Left hindlimb (tissue), 1 donor: ENCODE measurements around the gene LRRTM4.
"Not testable (repeated sequence)": the region's sequence is repeated elsewhere in the genome, so short reads cannot be mapped to it uniquely, and the experiment has no call there.

Experiments
- DNase-seq: peaks from one replicate; pipeline ENCODE4 v3.0.0-alpha.2; 2018

LRRTM4 gene

GRCh38 chr2:77309725-77310124 is 212.5 kb downstream of the LRRTM4 start:
- DNase-seq: no peak

DNA sequence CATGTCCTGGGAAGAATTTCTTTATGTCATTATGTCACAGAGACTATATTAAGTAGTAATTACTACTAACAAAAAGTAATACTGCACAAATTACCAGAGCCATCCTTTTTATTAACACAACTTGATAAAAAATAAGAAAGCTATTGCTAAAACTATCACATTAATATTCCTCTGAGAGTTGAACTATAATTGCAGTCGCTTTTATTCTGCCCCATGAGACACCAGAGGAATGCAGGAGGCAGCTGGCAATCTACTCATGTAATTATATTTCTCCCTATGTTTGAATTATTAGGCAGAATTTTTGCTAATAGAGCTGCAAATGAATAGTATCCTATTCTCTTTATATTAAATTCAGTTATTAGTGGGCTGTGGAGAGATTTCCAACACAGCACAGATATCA is 220.7 kb downstream of the LRRTM4 start:
- DNase-seq: no peak

DNA sequence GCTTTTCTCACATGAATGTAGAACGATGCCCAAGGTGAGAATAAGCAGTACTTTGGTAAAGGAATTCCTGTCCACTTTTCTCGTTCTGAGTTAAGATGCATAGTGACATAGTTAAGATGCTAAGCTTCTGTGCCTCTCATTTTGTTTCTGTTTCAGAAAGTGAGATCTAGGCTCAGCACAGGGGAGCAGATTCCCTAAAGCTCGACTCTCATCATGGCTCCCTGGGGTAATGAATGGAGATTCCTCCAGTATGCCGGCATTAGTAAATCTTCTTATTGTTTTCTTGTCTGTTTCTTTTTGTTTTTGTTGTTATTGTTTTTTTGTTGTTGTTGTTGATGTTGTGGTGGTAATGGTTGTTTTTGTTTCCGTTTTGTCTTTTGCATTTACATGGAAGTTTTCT is 225.4 kb downstream of the LRRTM4 start:
- no peak for DNase-seq

GRCh38 chr2:77294474-77294873 is 227.7 kb downstream of the LRRTM4 start:
- no peak for DNase-seq

- no peak for DNase-seq
Measured at GRCh38 chr2:77284353-77284752, 237.8 kb downstream of the LRRTM4 start.

DNA sequence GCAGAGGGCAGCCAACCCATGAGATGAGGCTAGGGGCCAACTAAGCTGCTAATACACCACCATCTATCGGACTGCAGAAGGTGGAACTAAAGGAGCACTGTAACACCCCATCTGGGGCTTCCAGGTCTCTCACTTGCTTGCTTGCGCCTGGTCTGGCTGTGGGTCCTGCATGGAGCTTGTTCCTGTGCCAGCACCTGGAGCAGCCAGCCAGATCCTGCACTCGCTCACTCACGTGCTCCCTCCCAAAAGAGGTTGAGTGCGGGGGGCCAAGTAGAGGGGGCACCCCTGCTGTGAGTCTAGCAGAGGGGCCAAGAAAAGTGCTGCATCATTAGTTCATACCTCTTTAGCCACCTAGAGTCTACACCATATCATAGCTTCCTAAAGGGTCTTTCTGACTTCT is 250.9 kb downstream of the LRRTM4 start:
- DNase-seq: no peak

GRCh38 chr2:77270433-77270832 is 251.7 kb downstream of the LRRTM4 start:
- DNase-seq: no peak

DNA sequence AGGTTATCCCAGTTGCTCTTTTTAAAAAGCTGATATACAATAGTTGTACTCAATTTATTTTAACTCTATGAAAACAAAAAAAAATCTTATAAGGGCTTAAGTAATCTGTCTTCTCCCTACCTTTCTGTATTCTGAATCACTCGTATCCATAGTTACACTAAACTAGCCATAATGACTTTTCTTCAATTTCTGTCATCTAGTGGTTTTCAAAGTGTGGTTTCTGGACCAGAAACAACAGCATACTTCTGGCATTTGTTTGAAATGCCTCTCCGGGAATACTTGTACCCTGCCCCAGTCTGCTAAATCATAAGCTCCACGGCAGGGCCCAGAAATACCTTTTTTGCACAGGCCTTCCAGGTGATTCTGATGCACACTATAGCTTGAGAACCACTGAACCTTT is 253.6 kb downstream of the LRRTM4 start:
- DNase-seq: no peak

DNA sequence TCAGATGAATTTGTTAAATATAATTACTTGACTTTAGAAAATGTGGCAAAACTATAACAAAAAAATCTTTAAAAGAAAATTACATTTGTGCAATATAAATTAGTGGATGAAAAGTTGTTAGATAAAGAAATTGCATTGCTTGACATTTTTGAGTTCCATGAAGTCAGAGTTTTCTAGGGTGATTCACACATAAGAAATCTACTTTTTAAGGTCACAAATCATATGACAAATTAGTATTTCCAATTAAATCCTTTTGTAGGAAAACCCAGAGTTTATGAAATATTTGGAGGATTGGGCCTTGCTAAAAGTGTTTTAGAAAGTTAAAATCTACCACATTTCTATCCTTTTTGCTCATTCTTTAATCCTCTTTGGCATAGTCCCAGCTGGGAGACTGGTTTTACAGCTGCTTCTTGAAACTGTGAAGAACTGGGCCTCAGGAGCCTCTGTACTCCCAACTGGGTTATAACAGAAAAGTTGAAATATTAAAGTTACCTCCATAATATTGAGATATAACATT is 289.2 kb downstream of the LRRTM4 start:
- no peak for DNase-seq

GRCh38 chr2:77228391-77228790 is 293.8 kb downstream of the LRRTM4 start:
- no peak for DNase-seq

DNA sequence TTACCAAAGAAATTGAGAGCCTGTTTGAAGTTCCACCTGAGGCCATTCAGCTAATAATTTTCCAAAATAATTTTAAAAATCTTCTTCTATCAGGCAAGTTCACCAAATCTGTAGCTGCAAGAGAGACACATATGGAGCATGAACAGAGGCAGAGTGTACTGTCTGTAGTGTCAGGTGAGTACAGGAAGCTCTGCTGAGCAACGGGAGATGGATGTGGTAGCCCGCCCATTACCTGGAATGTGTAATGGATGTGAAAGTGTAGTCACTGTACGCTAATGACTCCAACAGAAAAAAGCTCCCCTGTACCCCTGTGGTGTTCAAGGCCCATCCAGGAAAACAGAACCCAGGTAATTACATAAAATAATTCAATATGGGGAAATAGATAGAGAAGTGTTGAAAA is 311.5 kb downstream of the LRRTM4 start:
- DNase-seq: no peak

DNA sequence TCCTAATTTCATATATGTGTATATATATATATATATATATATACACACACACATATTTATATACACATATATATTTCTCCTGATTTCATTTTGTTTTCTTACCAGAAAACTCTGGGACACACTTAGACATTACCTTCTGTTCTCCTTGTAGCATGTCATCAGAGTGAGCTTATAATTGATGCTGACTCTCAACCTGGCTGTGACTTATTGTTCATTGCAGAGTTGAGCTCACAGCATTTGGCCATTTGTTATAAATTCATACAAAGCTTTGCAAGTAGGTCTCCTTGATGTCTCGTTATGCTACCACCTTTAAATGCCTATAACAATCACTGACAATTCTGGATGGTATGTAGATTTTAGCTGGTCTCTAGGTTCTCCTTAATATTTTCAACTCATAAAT is 314.8 kb downstream of the LRRTM4 start:
- no peak for DNase-seq

DNA sequence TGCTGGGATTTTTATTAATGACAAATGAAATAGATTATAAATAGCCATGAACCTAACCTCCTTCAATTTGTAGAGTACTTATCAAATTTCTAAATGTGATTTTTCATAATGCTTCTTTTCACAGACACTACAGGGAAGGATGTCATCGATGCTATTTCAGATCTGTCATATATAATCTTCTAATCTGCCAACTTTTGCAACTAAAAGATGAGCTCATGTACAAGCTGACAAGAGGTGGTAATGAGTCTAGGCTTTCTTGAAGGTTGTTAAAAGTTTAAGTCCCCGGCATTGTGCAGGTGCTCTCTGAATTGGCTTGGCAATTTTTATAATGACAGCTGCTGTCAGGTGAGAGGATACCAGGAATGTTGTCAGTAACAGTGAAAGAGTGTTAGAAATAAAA is 320.4 kb downstream of the LRRTM4 start:
- DNase-seq: no peak

- DNase-seq: no peak
Measured at GRCh38 chr2:77199411-77199810, 322.8 kb downstream of the LRRTM4 start.

DNA sequence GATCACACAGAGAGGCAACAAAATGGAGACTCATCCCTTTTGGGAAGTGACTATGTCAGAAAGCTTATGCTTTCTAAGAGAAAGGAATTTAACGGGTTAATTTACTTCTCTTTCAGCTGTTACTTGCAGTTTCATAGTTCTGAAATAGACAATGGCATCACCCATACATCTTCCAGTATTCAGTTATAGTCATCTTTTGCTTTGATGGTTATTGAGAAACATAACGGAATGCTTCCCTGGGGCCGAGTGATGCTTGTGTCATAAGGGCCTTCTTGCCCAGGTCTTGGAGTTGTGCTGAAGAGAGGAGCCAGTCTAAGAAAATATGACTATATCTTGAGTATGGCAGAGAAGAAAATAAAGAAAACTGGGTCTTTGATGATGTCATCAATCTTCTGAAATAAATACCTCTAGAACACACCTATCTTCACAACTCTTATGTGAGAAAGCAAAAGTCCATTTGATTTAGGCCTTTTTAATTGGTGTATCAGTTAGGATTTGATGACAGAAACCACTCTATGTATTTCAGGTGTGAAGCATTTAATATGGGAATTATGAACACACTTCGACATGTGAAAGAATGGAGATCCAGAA is 328.2 kb downstream of the LRRTM4 start:
- no peak for DNase-seq

DNA sequence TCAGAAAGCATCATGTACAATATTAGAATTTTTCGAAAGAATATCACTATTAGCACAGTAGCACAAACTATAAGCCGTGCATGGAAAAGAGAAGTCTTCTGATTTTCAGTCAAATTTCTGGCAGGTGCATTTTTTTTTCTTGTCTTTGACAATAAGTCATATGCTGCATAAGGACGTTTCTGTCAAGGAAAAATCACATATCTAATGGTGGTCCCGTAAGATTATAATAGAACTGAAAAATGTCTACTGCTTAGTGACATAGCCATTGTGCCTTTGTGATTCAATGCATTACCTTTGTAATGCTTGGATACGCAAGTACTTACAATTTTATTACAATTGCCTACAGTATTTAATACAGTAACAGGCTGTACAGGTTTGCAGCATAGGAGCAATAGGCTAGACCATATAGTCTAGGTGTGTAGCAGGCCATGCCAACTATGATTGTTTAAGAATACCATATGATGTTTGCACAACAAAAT is 329.3 kb downstream of the LRRTM4 start:
- DNase-seq: no peak

DNA sequence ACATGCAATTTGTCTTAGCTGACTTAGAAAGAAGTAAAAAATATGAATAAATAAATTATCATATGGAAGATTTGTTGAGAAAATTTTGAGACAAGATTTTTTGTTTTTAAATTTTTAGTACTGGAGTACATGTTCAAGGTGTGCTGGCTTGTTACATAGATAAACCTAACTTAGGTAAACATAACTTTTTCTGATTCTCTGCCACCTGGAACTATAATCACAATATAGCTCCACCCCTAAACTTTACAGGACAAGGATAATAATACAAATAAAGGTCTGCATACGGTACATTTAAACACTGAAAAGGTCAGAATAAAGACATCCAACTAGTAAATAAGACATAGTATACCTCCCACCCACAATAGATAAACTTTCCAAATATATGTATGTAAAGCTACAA is 330.5 kb downstream of the LRRTM4 start:
- DNase-seq: no peak

DNA sequence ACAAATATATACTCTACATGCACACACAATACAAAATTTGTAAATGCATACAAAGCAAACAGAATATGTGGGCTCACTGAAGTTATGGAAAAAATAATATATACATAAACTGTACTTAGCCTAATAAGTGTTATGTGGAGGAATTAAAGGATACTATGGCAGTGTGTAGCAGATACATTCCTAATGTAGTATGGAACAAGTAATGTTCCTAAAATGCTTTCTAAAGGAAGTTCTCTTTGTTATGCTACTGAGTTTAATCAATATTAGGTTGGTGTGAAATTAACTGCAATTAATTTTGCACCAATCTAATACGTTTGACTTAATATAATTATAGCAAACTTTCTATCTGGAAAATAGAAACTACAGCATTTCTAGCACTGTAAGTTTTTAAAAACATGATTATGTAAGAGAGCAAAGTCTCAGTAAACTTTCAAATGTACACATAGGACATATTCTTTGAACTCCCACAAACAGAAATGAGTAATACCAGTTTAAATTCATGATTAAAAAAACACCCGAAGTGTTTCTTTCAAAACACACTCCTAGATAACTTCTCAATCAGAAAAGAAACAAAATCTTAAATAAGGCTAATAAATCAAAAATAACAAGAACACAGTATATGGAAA is 331.3 kb downstream of the LRRTM4 start:
- DNase-seq: no peak

DNA sequence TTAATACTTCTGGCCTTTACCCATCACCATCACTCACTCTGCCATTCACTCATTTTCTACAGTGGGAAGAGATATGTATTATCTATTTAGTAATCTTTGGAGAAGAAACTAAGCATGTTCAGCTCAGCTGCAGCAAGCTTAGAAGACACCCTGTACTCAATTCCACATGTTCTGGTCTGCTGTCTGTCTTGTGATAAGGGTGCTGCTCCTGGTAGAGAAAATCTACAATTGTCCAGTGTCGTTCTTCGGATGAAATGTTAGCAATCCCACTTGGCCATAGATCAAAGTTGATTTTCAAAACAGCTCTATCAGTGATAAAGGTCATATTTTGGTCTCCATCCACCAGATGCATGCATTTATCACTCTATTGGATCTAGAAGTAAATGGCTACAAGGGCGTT is 337.1 kb downstream of the LRRTM4 start:
- DNase-seq: no peak

GRCh38 chr2:77179297-77179696 is 342.9 kb downstream of the LRRTM4 start:
- DNase-seq: no peak

DNA sequence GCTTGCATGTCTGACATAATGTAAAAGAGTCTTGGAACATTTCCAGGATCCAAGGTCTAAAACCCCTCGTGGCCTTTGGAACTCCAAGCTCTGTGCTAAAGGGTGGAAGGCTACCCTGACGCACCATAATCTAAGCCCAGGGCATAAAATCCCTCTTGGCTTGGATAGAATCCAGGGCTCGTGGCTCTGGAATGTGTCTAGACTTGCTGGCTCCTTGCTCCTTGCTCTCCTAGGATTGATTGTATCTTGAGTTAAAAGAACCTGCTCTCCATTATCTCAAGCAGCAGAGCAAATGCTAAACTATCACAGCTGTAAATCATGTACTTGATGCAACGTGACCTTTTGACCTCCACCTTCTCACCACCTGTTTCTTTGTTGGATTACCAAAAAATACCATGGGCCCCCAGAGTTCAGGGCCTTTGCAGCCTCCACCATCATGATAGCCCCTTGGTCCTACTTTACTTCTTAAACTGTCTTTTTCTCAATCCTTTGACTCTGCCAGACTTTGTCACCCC is 346.9 kb downstream of the LRRTM4 start:
- not testable (repeated sequence) for DNase-seq

DNA sequence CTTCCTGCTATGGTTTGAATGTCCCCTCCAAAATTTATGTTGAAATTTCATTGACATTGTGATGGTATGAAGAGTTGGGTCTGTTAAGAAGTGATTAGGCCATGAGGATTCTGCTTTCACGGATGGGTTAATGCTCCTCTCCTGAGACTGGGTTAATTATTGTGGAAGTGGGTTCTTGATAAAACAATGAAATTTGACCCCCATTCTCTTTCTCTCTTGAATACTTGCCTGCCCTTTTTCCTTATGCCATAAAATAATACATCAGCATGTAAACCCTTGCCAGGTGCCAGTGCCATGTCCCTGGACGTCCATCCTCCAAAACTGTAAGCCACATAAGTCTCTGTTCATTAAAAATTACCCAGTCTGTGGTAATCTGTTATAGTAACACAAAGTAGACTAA is 352.8 kb downstream of the LRRTM4 start:
- DNase-seq: no peak

GRCh38 chr2:77164021-77164420 is 358.2 kb downstream of the LRRTM4 start:
- not testable (repeated sequence) for DNase-seq

- DNase-seq: no peak
Measured at GRCh38 chr2:77161009-77161408, 361.2 kb downstream of the LRRTM4 start.

- no peak for DNase-seq
Measured at GRCh38 chr2:77156599-77156998, 365.6 kb downstream of the LRRTM4 start.
